MCF 10A (cell line): Measurements from ENCODE around the gene AGL. TPM values are rescaled to one million over a fixed set of nuclear protein-coding genes. Genes with fewer than 3 reads are reported as not detected.
"Not testable (repeated sequence)": the region's sequence is repeated elsewhere in the genome, so short reads cannot be mapped to it uniquely, and the experiment has no call there.

Experiments
- BruUV-seq: library from RNA; stranded (reverse); fragments of 400-500 nt; replicated peaks from 2 replicates; lab custom pipeline; 2021; lab: Mats Ljungman, UMichigan
- CTCF ChIA-PET: fragments of 300-600 bp; sonication (Branson Sonifier 250); formaldehyde crosslinking; extraction: SDS; loops from one replicate; lab custom pipeline; 2021; ENCODE audit warnings: antibody characterized with exemption, inconsistent platforms; lab: Yijun Ruan, JAX
- POLR2A ChIA-PET: fragments of 300-600, 350-650 bp; sonication (Branson Sonifier 250); formaldehyde crosslinking; extraction: SDS; loops from one replicate; lab custom pipeline; 2020; ENCODE audit warnings: antibody characterized with exemption, inconsistent platforms; lab: Yijun Ruan, JAX
- DNase-seq: peaks from one replicate; pipeline ENCODE4 v3.0.0-alpha.2; 2018; ENCODE audit not compliant: unreplicated experiment
- H3K27ac Mint-ChIP-seq: one replicate; pipeline ENCODE4 v1.8.0; 2022; ENCODE audit warnings: mild to moderate bottlenecking, low read depth, mixed read lengths; ENCODE audit not compliant: unreplicated experiment
- H3K27me3 Mint-ChIP-seq: one replicate; pipeline ENCODE4 v1.8.0; 2022; ENCODE audit warnings: mixed read lengths; ENCODE audit not compliant: insufficient read depth, unreplicated experiment
- H3K36me3 Mint-ChIP-seq: one replicate; pipeline ENCODE4 v1.8.0; 2022; ENCODE audit warnings: mild to moderate bottlenecking, moderate library complexity, mixed read lengths; ENCODE audit not compliant: insufficient read depth, unreplicated experiment
- H3K4me1 Mint-ChIP-seq: one replicate; pipeline ENCODE4 v1.8.0; 2022; ENCODE audit warnings: mixed read lengths; ENCODE audit not compliant: insufficient read depth, unreplicated experiment
- H3K4me3 Mint-ChIP-seq: one replicate; pipeline ENCODE4 v1.8.0; 2022; ENCODE audit warnings: mild to moderate bottlenecking, moderate library complexity, mixed read lengths; ENCODE audit not compliant: unreplicated experiment
- H3K9me3 Mint-ChIP-seq: one replicate; pipeline ENCODE4 v1.8.0; 2022; ENCODE audit warnings: mixed read lengths; ENCODE audit not compliant: unreplicated experiment
- CTCF ChIP-seq: fragments of 200-600 bp; IDR thresholded peaks from one replicate; pipeline ENCODE4 v1.8.0; 2022; ENCODE audit warnings: antibody characterized with exemption, mild to moderate bottlenecking; ENCODE audit not compliant: unreplicated experiment
- intact Hi-C: fragments of 100-400 bp; cut with micrococcal nuclease; formaldehyde crosslinking; loops from 2 replicates; pipeline ENCODE4 v1.14.1; 2022
- total RNA-seq: library from RNA; stranded (reverse); gene quantifications from 2 replicates; pipeline ENCODE4 v1.2.3, GENCODE V29; 2022

AGL gene
- total RNA-seq, 1 experiment from 2014 or later, result 8.9 TPM

GRCh38 chr1:99955375-99955774, 105.2 kb downstream of the AGL start:
- no peaks in the 10 kb centered on the region for H3K27me3 Mint-ChIP-seq
- ChIA-PET POLR2A (interaction anchor here (0.6 kb wide), 1 partner anchor 126 kb away, joined by 3 read pairs; no protein-coding TSS in a partner anchor), CTCF (no interaction called here)
- H3K9me3 Mint-ChIP-seq, result peaks cover 7% of the 10 kb centered on the region
- H3K27ac Mint-ChIP-seq, result no peak overlapping the region
- H3K36me3 Mint-ChIP-seq, result no peaks in the 10 kb centered on the region
- no TSS peak for BruUV-seq
- intact Hi-C loops, result no loop called here
- DNase-seq, result no peak
- H3K4me3 Mint-ChIP-seq, result no peak overlapping the region
- no peaks in the 10 kb centered on the region for H3K4me1 Mint-ChIP-seq
- no peak for TF ChIP-seq CTCF

GRCh38 chr1:99956755-99957154, 106.6 kb downstream of the AGL start:
- ChIA-PET POLR2A (interaction anchor here (1.4 kb wide), 1 partner anchor 10 kb away, joined by 3 read pairs; no protein-coding TSS in a partner anchor), CTCF (no interaction called here)
- Mint-ChIP-seq H3K36me3 (no peaks in the 10 kb centered on the region), H3K4me1 (no peaks in the 10 kb centered on the region), H3K27ac (no peak overlapping the region), H3K27me3 (no peaks in the 10 kb centered on the region), H3K4me3 (no peak overlapping the region), H3K9me3 (peaks cover 7% of the 10 kb centered on the region)
- peak; percentile 56 for DNase-seq
- no peak for TF ChIP-seq CTCF
- intact Hi-C loops, result no loop called here
- BruUV-seq, result no TSS peak

GRCh38 chr1:99957818-99958217, 107.7 kb downstream of the AGL start:
- no peak for DNase-seq
- CTCF ChIA-PET, result interaction anchor here (0.6 kb wide), 1 partner anchor 349 kb away, joined by 3 read pairs; no protein-coding TSS in a partner anchor
- POLR2A ChIA-PET, result interaction anchor here (0.6 to 1.4 kb wide), 3 partner anchors 9 to 1230 kb away, joined by 3 read pairs; no protein-coding TSS in a partner anchor
- no TSS peak for BruUV-seq
- intact Hi-C loops, result no loop called here
- Mint-ChIP-seq H3K36me3 (peaks cover 3% of the 10 kb centered on the region), H3K4me1 (peaks cover under 1% of the 10 kb centered on the region), H3K4me3 (no peak overlapping the region), H3K9me3 (peaks cover 7% of the 10 kb centered on the region), H3K27ac (no peak overlapping the region), H3K27me3 (no peaks in the 10 kb centered on the region)
- no peak for TF ChIP-seq CTCF

- H3K4me3 Mint-ChIP-seq, BruUV-seq, H3K27me3 Mint-ChIP-seq, H3K4me1 Mint-ChIP-seq, intact Hi-C loops, POLR2A ChIA-PET, H3K27ac Mint-ChIP-seq, DNase-seq, H3K9me3 Mint-ChIP-seq, H3K36me3 Mint-ChIP-seq: not testable (repeated sequence)
- CTCF ChIA-PET, result interaction anchor here (0.8 kb wide), 1 partner anchor 18 kb away, joined by 4 read pairs; no protein-coding TSS in a partner anchor
Observed at GRCh38 chr1:99959189-99959705, 109.1 kb downstream of the AGL start.

GRCh38 chr1:99960260-99960659, 110.1 kb downstream of the AGL start:
- H3K9me3 Mint-ChIP-seq, H3K27me3 Mint-ChIP-seq, intact Hi-C loops, H3K27ac Mint-ChIP-seq, H3K4me3 Mint-ChIP-seq, H3K4me1 Mint-ChIP-seq, H3K36me3 Mint-ChIP-seq, POLR2A ChIA-PET, CTCF ChIA-PET, BruUV-seq, DNase-seq: not testable (repeated sequence)
